ENCODE results near the gene NXNL1.

NXNL1 gene

GRCh38 chr19:17450264-17451075 is 10.3 kb downstream of the NXNL1 start:
- Histone ChIP-seq H3K9me3 (ENCODE audit: control insufficient read depth in 1 of 2, low read length in 2 of 2) (no peaks in the 10 kb centered on the region), H3K36me3 (ENCODE audit: control insufficient read depth in 1 of 2, insufficient read depth in 2 of 2, low read length in 2 of 2) (no peaks in the 10 kb centered on the region), H3K27ac (ENCODE audit: low read length) (no peak overlapping the region), H3K27me3 (ENCODE audit: low read depth, low read length) (peaks cover 5% of the 10 kb centered on the region), H3K4me1 (ENCODE audit: control insufficient read depth in 1 of 2, insufficient read depth in 2 of 2, low read length in 2 of 2) (peaks cover 0 to 4% of the 10 kb centered on the region in 2 donors), H3K4me3 (ENCODE audit: low read depth in 1 of 2, low read length in 2 of 2) (no peak overlapping the region)

DNA sequence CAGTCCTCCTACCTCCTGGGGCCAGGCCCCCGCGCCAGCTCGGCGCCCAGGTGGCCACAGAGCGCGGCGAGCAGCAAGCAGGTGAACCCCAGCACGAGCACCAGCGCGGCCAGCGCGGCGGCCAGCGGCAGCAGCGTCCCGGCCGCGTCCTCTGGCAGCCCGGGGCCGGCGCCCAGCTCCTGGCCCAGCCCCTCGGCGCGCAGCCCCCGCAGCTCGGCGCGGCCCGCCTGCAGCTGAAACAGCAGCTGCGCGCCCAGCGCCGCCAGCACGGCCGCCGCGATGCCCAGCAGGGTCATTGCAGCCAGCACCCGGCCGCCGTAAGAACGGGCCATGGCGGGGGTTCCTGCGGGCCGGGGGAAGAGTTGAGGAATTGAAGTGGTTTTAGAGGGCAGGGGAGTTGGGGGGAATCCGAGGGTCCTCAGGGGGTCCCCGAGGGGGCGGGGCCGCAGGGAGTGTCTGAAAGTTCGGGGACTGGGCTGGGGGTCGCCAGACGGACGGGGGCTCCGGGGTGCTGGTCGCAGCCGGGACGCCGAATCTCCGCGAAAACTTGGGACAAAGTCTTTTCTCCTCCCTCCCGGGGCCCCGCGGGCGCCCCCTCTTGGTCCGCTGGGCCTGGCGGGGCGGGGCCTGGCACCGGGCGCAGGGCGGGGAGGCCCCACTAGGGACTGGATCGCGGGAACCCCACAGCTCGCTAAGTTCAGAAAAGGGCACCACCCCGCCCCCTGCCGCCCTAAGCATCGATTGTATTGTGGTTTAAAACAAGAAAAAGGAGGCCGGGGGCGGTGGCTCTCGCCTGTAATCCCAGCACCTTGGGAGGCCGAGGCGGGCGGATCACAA is 12.4 kb downstream of the NXNL1 start, which contains the start of gene TMEM221:
TSS of gene TMEM221 (minus strand) at position 538 of the 837 bp plus-strand sequence. CDS start at position 332, 206 bp downstream.
- Histone ChIP-seq H3K27ac (ENCODE audit: low read length) (no peak within 1 kb of the TSS), H3K4me1 (ENCODE audit: control insufficient read depth in 1 of 2, insufficient read depth in 2 of 2, low read length in 2 of 2) (peaks cover 0 to 4% of the 10 kb centered on the region in 2 donors), H3K4me3 (ENCODE audit: low read depth in 1 of 2, low read length in 2 of 2) (peak within 1 kb of the TSS in 1 of 2 donors; percentile 60), H3K27me3 (ENCODE audit: low read depth, low read length) (no peaks in the 10 kb centered on the region), H3K9me3 (ENCODE audit: control insufficient read depth in 1 of 2, low read length in 2 of 2) (no peaks in the 10 kb centered on the region), H3K36me3 (ENCODE audit: control insufficient read depth in 1 of 2, insufficient read depth in 2 of 2, low read length in 2 of 2) (no peaks in the 10 kb centered on the region)

GRCh38 chr19:17447704-17448130 is 13.0 kb downstream of the NXNL1 start:
- Histone ChIP-seq H3K4me3 (ENCODE audit: low read depth in 1 of 2, low read length in 2 of 2) (peak overlapping the region in 1 of 2 donors; percentile 60), H3K9me3 (ENCODE audit: control insufficient read depth in 1 of 2, low read length in 2 of 2) (no peaks in the 10 kb centered on the region), H3K36me3 (ENCODE audit: control insufficient read depth in 1 of 2, insufficient read depth in 2 of 2, low read length in 2 of 2) (no peaks in the 10 kb centered on the region), H3K4me1 (ENCODE audit: control insufficient read depth in 1 of 2, insufficient read depth in 2 of 2, low read length in 2 of 2) (peaks cover 0 to 4% of the 10 kb centered on the region in 2 donors), H3K27ac (ENCODE audit: low read length) (no peak overlapping the region), H3K27me3 (ENCODE audit: low read depth, low read length) (no peaks in the 10 kb centered on the region)

DNA sequence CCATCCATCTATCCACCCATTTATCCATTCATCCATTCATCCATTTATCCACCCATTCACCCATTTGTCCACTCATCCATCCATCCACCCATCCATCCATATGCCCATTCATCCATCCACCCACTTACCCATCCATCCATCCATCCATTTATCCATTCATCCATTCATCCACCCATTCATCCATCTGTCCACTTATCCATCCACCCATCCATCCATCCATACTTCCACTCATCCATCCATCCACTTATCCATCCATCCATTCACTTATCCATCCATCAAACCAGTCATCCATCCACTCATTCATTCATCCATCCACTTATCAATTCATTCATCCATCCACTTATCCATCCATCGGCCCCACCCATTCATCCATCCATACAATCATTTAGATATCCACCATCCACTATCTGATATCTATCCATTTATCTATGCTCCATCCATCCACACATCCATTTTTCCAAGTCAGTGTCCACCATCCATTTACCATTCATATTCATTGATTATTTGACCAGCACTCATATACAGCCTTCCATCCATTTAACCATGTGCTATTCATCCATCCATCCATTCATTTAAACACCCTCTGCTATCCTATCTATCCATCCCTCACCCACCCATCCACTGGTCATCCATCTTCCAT is 15.1 kb downstream of the NXNL1 start:
- Histone ChIP-seq H3K27ac (ENCODE audit: low read length) (no peak overlapping the region), H3K36me3 (ENCODE audit: control insufficient read depth in 1 of 2, insufficient read depth in 2 of 2, low read length in 2 of 2) (no peaks in the 10 kb centered on the region), H3K9me3 (ENCODE audit: control insufficient read depth in 1 of 2, low read length in 2 of 2) (no peaks in the 10 kb centered on the region), H3K4me3 (ENCODE audit: low read depth in 1 of 2, low read length in 2 of 2) (no peak overlapping the region), H3K27me3 (ENCODE audit: low read depth, low read length) (no peaks in the 10 kb centered on the region), H3K4me1 (ENCODE audit: control insufficient read depth in 1 of 2, insufficient read depth in 2 of 2, low read length in 2 of 2) (peaks cover 0 to 4% of the 10 kb centered on the region in 2 donors)

GRCh38 chr19:17441241-17442021 is 19.3 kb downstream of the NXNL1 start:
- H3K27ac ChIP-seq (ENCODE audit: low read length), result no peak overlapping the region
- H3K4me1 ChIP-seq (ENCODE audit: control insufficient read depth in 1 of 2, insufficient read depth in 2 of 2, low read length in 2 of 2), result no peaks in the 10 kb centered on the region
- no peaks in the 10 kb centered on the region for H3K27me3 ChIP-seq (ENCODE audit: low read depth, low read length)
- no peaks in the 10 kb centered on the region for H3K36me3 ChIP-seq (ENCODE audit: control insufficient read depth in 1 of 2, insufficient read depth in 2 of 2, low read length in 2 of 2)
- no peaks in the 10 kb centered on the region for H3K9me3 ChIP-seq (ENCODE audit: control insufficient read depth in 1 of 2, low read length in 2 of 2)
- no peak overlapping the region for H3K4me3 ChIP-seq (ENCODE audit: low read depth in 1 of 2, low read length in 2 of 2)

GRCh38 chr19:17436874-17437267 is 23.9 kb downstream of the NXNL1 start:
- Histone ChIP-seq H3K9me3 (ENCODE audit: control insufficient read depth in 1 of 2, low read length in 2 of 2) (no peaks in the 10 kb centered on the region), H3K36me3 (ENCODE audit: control insufficient read depth in 1 of 2, insufficient read depth in 2 of 2, low read length in 2 of 2) (no peaks in the 10 kb centered on the region), H3K27ac (ENCODE audit: low read length) (no peak overlapping the region), H3K4me1 (ENCODE audit: control insufficient read depth in 1 of 2, insufficient read depth in 2 of 2, low read length in 2 of 2) (no peaks in the 10 kb centered on the region), H3K27me3 (ENCODE audit: low read depth, low read length) (no peaks in the 10 kb centered on the region), H3K4me3 (ENCODE audit: low read depth in 1 of 2, low read length in 2 of 2) (no peak overlapping the region)

- no peaks in the 10 kb centered on the region for H3K9me3 ChIP-seq (ENCODE audit: control insufficient read depth in 1 of 2, low read length in 2 of 2)
- H3K4me3 ChIP-seq (ENCODE audit: low read depth in 1 of 2, low read length in 2 of 2), result no peak overlapping the region
- H3K27ac ChIP-seq (ENCODE audit: low read length), result no peak overlapping the region
- H3K36me3 ChIP-seq (ENCODE audit: control insufficient read depth in 1 of 2, insufficient read depth in 2 of 2, low read length in 2 of 2), result no peaks in the 10 kb centered on the region
- H3K4me1 ChIP-seq (ENCODE audit: control insufficient read depth in 1 of 2, insufficient read depth in 2 of 2, low read length in 2 of 2), result no peaks in the 10 kb centered on the region
- no peaks in the 10 kb centered on the region for H3K27me3 ChIP-seq (ENCODE audit: low read depth, low read length)
Observed at GRCh38 chr19:17436094-17436873, 24.4 kb downstream of the NXNL1 start.

GRCh38 chr19:17435218-17435617 is 25.5 kb downstream of the NXNL1 start:
- no peak overlapping the region for H3K4me3 ChIP-seq (ENCODE audit: low read depth in 1 of 2, low read length in 2 of 2)
- no peaks in the 10 kb centered on the region for H3K27me3 ChIP-seq (ENCODE audit: low read depth, low read length)
- H3K27ac ChIP-seq (ENCODE audit: low read length), result no peak overlapping the region
- H3K4me1 ChIP-seq (ENCODE audit: control insufficient read depth in 1 of 2, insufficient read depth in 2 of 2, low read length in 2 of 2), result no peaks in the 10 kb centered on the region
- H3K36me3 ChIP-seq (ENCODE audit: control insufficient read depth in 1 of 2, insufficient read depth in 2 of 2, low read length in 2 of 2), result no peaks in the 10 kb centered on the region
- H3K9me3 ChIP-seq (ENCODE audit: control insufficient read depth in 1 of 2, low read length in 2 of 2), result no peaks in the 10 kb centered on the region

DNA sequence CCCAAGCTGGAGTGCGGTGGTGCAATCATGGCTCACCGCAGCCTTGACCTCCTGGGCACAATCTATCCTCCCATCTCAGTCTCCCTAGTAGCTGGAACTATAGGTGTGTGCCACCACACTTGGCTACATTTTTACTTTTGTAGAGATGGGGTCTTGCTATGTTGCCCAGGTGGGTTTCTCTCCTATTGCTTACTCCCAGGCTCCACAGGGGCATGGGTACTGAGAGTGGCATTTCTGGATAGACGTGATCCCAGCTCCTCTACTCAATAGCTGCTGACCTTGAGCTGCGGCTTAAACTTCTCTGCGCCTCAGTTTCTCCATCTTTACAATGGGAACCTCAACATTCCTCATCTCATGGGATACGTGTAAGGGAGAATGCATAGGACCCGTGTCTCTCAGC is 29.3 kb downstream of the NXNL1 start:
- H3K4me1 ChIP-seq (ENCODE audit: control insufficient read depth in 1 of 2, insufficient read depth in 2 of 2, low read length in 2 of 2), result peaks cover 0 to 5% of the 10 kb centered on the region in 2 donors
- no peak overlapping the region for H3K4me3 ChIP-seq (ENCODE audit: low read depth in 1 of 2, low read length in 2 of 2)
- no peak overlapping the region for H3K27ac ChIP-seq (ENCODE audit: low read length)

GRCh38 chr19:17429641-17430113 is 31.0 kb downstream of the NXNL1 start:
- peaks cover 0 to 8% of the 10 kb centered on the region in 2 donors for H3K4me1 ChIP-seq (ENCODE audit: control insufficient read depth in 1 of 2, insufficient read depth in 2 of 2, low read length in 2 of 2)
- no peak overlapping the region for H3K4me3 ChIP-seq (ENCODE audit: low read depth in 1 of 2, low read length in 2 of 2)
- H3K9me3 ChIP-seq (ENCODE audit: control insufficient read depth in 1 of 2, low read length in 2 of 2), result no peaks in the 10 kb centered on the region
- no peaks in the 10 kb centered on the region for H3K27me3 ChIP-seq (ENCODE audit: low read depth, low read length)
- no peaks in the 10 kb centered on the region for H3K36me3 ChIP-seq (ENCODE audit: control insufficient read depth in 1 of 2, insufficient read depth in 2 of 2, low read length in 2 of 2)
- no peak overlapping the region for H3K27ac ChIP-seq (ENCODE audit: low read length)

More for the DNA sequence above, 29.3 kb downstream of the NXNL1 start:
- Histone ChIP-seq H3K36me3 (ENCODE audit: control insufficient read depth in 1 of 2, insufficient read depth in 2 of 2, low read length in 2 of 2) (no peaks in the 10 kb centered on the region), H3K9me3 (ENCODE audit: control insufficient read depth in 1 of 2, low read length in 2 of 2) (no peaks in the 10 kb centered on the region), H3K27me3 (ENCODE audit: low read depth, low read length) (no peaks in the 10 kb centered on the region)

All from muscle layer of duodenum (tissue), 2 donors.